GM18519 (cell line): ENCODE data around the gene YWHAG.
"Not testable (repeated sequence)": the region's sequence is repeated elsewhere in the genome, so short reads cannot be mapped to it uniquely, and the experiment has no call there.

Source experiments
- ATAC-seq: cut with Tn5 transposase; IDR thresholded peaks from one replicate; pipeline ENCODE4 v1.9.1; 2021; ENCODE audit warnings: mild to moderate bottlenecking, moderate library complexity; ENCODE audit not compliant: unreplicated experiment, low FRiP score

Gene YWHAG

DNA sequence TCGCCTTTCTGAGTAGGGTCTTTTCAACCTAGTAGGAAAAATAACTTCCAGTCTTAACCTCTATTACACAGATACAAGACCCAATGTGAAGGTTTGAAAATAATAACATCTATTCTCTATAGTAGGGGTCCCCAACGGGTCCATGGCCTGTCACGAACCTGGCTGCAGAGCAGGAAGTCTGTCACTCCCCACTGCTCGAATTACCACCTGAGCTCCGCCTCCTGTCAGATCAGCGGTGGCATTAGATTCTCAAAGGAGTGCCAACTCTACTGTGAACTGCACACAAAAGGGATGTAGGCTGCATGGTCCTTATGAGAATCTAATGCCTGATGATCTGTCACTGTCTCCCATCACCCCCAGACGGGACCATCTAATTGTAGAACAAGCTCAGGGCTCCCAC is 7.4 kb downstream of the YWHAG start:
- no peak for ATAC-seq

GRCh38 chr7:76349313-76349885 is 9.4 kb downstream of the YWHAG start:
- ATAC-seq: no peak

- no peak for ATAC-seq
Observed at GRCh38 chr7:76347710-76348109, 11.1 kb downstream of the YWHAG start.

- ATAC-seq: no peak
Observed at GRCh38 chr7:76346778-76347177, 12.0 kb downstream of the YWHAG start.

- ATAC-seq: no peak
Observed at GRCh38 chr7:76346097-76346496, 12.7 kb downstream of the YWHAG start.

DNA sequence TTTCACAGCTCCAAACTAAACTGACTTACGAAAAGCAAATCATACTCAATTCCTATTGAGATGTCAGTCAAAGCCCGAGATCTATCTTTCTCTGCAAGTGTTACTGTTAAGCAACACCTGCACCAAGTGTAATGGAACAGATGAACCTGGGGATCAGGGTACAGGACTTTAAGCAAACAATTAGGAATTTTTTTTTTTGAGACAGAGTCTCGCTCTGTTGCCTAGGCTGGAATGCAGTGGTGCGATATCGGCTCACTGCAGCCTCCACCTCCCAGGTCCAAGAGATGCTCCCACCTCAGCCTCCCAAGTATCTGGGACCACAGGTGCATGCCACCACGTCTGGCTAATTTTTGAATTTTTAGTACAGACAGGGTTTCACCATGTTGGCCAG is 14.9 kb downstream of the YWHAG start:
- ATAC-seq: no peak

GRCh38 chr7:76343294-76343930 is 15.4 kb downstream of the YWHAG start:
- no peak for ATAC-seq

DNA sequence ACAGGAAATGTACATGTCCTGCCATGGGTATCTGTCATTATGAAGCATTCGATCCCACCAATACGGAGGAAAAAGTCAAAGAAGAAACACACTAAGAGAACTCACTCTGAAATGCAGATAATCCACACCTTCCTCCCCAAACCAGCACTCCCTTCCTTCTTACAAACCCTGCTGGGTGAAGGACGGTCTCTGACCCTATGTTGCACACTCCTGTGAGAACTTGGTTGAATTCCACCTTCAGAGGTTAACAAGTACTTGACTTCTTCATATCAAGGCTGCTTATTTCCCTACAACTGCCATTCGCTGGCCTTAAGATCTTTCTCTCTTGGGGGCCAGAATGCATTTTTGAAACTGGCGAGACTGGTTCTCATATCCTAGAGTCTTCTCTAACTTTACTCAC is 16.6 kb downstream of the YWHAG start:
- ATAC-seq: no peak

- no peak for ATAC-seq
Observed at GRCh38 chr7:76340617-76341131, 18.1 kb downstream of the YWHAG start.

DNA sequence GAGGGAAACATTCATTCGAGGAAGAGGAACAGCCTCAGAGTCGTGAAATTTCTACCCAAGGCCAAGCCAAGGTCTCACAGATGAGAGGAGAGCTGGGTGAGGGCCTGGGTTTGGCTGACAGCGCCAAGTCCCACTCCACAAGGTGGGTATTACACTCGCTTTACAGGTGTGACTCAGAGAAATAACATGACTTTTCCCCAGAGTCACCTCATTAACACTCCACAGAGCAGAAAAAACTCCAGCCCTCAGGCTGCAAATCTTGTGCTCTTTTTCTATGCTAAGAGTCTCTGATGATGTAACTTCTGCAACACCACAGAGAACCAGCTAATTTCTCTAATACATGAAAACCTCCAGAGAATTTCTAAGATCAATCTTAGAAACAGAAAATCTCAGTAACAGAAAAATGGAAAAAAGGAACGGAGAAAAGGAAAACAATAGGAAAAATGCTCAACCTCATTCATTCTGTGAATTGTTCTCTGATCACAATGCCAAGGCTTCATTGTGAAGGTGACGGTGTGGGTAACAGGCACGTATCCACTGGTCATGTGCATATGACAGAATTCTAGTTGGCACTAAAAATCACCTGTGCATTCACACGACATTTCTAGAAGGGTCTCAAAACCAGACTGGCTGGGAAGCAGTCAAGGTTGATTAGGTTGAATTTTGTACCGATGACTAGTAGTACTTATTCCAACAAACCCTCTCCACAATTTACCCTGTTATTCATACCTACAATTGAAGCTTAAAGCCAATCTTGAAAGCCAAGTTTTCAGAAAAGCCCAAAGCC is 20.3 kb downstream of the YWHAG start:
- ATAC-seq: no peak

DNA sequence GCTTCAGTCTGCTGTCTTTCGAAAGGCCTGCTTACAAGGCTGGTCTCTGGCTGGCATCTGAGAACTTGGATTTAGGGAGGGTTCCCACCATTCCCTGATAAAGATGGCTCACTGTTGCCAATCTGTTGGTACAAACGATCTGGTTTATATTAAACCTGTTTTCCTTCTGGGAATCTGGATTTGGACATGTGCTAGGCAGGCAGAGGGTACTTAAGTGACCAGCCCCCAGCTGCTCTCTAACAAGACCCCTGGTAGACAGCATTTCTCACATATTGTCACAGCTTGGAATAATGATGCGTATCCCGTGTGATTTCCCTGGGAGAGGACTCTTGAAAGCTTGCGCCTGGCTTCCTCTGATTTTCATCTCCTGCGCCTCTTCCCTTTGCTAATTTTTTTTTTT is 21.6 kb downstream of the YWHAG start:
- no peak for ATAC-seq

DNA sequence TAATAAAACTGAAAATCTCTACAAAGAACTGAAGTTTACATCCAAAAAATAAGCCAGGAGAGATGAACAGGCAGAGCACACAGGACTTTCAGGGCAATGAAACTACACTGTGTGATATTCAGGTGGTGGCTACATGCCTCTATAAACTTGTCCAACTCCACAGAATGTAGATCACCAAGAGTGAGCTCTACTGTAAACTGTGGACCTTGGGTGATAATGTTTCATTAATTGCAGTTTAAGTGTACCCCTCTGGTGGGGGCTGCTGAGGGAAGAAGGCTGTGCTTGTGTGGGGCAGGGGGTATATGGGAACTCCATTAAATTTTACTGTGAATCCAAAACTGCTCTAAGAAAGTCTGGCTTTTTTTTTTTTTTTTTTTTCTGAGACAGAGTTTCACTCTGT is 22.7 kb downstream of the YWHAG start:
- no peak for ATAC-seq

DNA sequence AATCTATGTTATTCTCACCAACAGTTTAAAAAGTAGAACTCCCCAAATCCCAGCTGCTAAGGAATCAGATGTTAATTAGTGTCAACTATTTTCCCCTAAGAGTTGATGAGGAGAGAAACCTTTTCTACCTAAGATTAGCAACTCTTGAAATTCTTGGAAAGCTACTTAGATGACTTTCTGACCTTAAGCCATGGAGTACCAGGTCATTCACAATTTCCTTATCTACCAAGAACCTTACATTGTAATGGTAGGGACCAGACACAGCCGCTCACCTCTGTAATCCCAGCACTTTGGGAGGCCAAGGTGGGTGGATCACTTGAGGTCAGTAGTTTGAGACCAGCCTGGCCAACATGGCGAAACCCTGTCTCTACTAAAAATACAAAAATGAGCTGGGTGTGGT is 23.4 kb downstream of the YWHAG start:
- ATAC-seq: not testable (repeated sequence)

DNA sequence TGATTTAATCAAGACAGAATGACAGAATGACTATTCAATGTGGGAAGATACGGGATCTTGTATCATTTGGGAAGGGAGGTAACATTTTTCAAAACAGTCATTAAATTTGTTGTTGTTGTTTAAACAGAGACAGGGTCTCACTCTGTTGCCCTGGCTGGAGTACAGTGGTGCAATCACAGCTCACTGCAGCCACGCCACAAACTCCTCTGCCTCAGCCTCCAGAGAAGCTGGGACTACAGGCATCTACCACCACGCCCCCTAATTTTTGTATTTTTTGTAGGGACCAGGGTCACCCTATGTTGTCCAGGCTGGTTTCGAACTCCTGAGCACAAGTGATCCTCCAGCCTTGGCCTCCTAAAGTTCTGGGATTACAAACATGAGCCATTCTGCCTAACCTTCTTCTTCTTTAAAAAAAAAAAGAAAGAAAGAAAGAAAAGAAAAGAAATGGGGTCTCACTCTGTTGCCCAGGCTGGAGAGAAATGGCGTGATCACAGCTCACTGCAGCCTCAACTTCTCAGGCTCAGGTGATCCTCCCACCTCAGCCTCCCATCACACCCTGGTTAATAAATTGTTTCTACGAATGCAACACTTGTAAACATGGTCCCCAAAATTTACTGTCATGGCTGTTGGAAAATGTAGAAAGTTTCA is 24.3 kb downstream of the YWHAG start:
- no peak for ATAC-seq

DNA sequence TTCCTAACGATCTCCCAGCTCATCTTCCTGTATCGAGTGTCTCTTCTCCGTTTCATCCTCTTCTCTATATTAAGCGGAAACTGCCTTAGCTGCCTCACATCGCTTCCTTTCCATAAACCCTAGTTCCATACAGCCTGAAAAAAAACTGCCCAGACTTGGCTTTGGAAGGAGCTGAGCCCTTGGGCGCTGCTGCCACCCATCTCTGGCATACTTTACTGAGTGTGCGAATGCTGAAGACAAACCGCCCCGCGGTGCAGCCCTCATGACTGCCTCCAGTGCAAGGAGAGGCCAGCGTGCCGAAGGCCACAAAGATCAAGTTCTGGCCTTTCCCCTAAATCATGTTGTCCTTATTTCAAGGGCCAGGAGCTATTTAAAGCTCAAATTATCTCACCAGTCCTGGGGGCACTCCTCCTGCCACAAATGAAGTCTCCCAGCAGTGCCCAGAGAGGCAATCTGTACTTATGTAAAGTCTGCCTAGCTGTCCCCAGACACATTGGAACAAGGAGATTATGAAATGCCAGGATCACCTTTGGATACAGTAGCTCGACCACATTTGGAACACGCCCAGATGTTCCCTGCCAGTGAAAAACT is 25.2 kb downstream of the YWHAG start:
- no peak for ATAC-seq

DNA sequence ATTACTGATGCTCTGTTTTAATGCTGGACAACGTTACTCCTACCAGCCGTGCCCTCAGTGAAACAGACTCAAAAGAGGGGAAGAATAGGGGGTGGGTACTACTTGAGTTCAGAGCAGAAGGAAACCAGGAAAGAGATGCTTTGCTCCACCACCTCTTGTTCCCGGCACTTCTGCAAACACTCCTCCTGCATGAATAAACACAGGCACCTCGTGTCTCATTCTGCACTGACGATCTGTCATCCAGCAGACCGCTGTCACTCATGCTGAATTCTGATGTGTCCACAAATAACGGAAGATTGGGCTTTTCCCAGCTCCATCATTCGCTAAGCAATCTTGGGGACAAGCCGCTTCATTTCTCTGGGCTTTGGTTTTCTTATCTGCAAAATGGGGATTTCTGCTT is 26.7 kb downstream of the YWHAG start:
- no peak for ATAC-seq

- no peak for ATAC-seq
Observed at GRCh38 chr7:76330673-76331072, 28.1 kb downstream of the YWHAG start.

DNA sequence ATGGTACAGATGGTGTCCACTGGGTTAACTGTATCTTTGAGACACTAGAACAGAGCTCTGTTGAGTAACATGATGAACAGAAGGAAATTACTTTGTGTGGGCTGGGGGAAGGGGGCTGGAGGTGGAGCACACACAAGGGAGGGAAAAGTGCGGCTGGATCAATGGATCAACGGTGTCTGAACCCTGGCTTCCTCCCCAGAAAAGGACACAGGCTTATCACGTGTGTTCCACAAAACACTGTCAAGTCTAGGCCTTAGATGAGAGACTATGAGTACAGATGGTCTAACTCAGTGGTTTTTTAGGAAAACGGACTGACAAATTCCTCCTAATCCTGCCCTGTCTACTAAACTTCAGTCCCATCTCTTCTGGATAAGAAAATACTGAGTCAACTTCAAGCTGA is 28.5 kb downstream of the YWHAG start:
- no peak for ATAC-seq

DNA sequence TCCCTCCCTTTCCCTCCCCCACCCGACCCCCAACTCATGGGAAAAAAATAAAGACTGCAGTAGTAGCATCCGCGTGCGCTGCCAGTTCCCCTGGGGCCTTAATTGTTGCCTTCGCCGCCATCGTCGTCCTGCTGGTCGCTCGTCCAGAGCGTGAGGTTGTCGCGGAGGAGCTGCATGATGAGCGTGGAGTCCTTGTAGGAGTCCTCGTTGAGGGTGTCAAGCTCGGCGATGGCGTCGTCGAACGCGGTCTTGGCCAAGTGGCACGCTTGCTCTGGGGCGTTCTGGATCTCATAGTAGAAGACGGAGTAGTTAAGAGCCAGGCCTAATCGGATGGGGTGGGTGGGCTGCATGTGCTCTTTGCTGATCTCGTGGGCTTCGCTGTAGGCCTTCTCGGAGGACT is 29.3 kb downstream of the YWHAG start:
- ATAC-seq: no peak

GRCh38 chr7:76328389-76328788 is 30.4 kb downstream of the YWHAG start:
- ATAC-seq: no peak

DNA sequence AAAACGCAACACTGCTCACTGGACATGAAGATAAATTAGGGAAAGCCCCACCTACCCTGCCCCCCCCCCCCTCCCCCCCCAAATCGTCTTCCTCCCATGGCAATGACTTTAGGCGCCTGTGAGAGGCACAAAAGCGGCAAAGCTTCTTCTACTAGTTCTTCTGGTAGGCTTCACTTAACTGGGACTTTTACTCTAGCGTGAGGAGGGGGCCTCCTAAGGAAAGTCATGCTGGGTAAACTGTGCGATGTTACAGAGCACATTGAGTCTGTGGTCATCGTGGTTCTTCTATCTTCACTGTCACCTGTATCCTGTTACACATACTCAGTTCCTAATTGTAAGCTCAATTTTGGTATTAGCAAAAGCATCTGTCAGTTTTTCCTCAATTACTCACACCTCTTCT is 31.2 kb downstream of the YWHAG start:
- no peak for ATAC-seq
